Omental fat pad (tissue), 4 donors: ENCODE measurements around the gene TOX3. TPM values are rescaled to one million over a fixed set of nuclear protein-coding genes. Genes with fewer than 3 reads are reported as not detected.

Source experiments
- ATAC-seq: fragments of 150-250 bp; one replicate; pipeline ENCODE4 v1.9.1; 2016; ENCODE audit warnings: mild to moderate bottlenecking, moderate library complexity; ENCODE audit not compliant: low FRiP score
- DNase-seq: peaks from one replicate; pipeline ENCODE4 v3.0.0-alpha.2; 2019; ENCODE audit warnings: low spot score
- total RNA-seq, 4 donors: library from RNA; depleted of rRNA; stranded (reverse); fragments of >200 nt; gene quantifications; one replicate each; pipeline ENCODE4 v1.1.0, GENCODE V29; 2016
- TF ChIP-seq, protein P1 (sequence below), 3 donors: fragments of 450-650 bp; IDR thresholded peaks; one replicate each; pipeline ENCODE4 v1.5.1; 2016 to 2017; ENCODE audit warnings: antibody characterized with exemption in 3 of 3, mild to moderate bottlenecking in 3 of 3, moderate library complexity in 2 of 3

Gene TOX3
- total RNA-seq, 4 donors from 2014 or later = 1.0 TPM; not detected in 3

DNA sequence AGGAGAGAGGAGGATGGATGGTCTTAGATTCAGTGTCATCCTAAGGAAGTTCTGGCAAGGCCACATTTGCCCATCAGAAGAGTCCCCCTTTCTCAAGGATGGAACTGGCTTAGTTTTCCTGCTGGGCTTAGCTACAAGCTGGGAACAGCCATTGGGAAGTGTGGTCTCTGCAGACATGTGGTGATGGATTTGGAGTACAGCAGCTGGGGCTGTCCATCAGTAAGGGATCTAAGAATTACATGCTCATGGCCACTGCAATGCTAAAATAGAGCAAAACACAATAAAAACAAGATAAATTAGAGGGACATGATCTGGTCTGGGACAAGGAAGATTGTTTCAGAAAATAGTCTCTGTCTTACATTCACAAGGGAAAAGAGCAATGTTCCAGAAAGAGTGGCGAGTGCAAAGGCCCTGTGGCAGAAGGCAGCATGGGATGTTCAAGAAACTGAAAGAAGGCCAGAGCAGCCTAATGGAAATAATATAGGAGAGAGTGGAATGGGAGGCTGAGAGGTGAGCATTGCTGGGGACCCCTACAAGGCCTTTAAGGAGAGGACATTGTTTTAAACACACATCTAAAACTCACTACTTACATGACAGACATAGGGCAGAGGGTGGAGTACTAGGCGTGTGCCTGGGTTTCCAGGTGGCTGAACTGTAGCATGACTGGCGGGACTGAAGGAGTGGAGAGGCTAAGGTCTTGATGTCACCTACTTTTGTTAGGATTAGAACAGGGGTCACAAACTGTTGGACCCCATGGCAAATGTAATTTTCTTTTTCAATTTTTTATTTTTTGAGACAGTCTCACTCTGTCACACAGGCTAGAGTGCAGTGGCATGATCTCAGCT lies 17.0 kb upstream of the TOX3 start:
- DNase-seq = no peak
- ATAC-seq = no peak
- TF ChIP-seq, protein P1, sequence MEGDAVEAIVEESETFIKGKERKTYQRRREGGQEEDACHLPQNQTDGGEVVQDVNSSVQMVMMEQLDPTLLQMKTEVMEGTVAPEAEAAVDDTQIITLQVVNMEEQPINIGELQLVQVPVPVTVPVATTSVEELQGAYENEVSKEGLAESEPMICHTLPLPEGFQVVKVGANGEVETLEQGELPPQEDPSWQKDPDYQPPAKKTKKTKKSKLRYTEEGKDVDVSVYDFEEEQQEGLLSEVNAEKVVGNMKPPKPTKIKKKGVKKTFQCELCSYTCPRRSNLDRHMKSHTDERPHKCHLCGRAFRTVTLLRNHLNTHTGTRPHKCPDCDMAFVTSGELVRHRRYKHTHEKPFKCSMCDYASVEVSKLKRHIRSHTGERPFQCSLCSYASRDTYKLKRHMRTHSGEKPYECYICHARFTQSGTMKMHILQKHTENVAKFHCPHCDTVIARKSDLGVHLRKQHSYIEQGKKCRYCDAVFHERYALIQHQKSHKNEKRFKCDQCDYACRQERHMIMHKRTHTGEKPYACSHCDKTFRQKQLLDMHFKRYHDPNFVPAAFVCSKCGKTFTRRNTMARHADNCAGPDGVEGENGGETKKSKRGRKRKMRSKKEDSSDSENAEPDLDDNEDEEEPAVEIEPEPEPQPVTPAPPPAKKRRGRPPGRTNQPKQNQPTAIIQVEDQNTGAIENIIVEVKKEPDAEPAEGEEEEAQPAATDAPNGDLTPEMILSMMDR (IDR thresholded peaks at IDR 0.05) = no peak

DNA sequence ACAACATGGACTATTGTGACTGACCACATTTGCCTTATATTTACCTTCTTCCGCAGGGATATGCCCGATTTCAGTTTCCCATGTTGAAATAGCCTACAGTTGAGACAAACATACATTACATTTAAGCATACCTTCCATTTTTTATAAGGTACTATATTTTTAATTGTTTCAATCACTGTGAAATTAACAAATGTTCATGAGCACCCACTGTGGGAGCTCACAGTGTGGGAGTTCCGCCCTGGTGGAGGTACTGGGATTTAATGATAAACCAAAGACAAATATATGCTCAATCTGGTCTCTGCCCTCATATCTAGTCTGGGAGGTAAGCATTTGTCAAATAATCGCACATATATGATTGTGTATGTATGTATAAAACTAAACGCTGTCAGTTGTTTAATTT lies 15.8 kb upstream of the TOX3 start:
- DNase-seq (no peak), ATAC-seq (no peak)
- TF ChIP-seq, protein P1 (IDR thresholded peaks at IDR 0.05) = no peak

DNA sequence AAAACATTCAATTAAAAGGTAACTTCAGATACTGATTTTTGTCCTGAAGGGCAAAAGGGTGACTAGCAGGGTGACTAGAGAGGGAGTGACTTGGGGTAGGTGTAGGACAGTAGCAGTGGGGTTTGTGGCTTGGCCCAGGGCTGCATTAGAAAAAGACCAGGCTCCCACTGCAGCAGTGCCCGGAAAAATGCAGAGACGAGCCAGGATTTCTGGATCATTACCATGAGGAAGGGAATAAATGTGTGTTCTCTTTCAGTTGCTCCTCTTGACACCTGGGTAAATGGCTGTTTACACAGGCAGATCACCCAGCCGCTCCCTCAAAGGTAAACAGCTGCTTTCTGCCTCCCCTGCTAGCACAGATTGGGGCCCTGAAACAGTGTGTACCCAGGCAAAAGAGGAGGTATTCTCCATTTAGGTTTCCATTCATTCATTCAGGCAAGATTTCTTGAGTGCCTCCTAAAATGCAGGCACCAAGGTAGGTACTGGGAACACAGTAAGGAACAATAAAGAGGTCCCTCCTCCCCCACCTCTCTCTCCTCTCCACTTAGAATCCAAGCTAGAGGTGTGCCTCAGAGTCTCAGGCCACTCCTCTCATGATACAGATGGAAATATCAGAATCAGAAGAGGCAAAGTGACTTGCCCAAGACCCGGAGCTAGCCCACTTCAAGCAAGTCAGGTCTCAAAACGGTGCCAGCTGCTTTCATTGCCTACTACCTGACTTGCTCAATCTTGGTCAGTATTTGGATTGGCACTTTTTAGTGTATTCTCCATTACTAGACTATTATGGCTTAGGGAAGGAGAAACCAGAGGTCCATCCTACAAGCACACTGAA lies 15.2 kb upstream of the TOX3 start:
- DNase-seq = no peak
- TF ChIP-seq, protein P1 (IDR thresholded peaks at IDR 0.05) = no peak
- no peak for ATAC-seq

DNA sequence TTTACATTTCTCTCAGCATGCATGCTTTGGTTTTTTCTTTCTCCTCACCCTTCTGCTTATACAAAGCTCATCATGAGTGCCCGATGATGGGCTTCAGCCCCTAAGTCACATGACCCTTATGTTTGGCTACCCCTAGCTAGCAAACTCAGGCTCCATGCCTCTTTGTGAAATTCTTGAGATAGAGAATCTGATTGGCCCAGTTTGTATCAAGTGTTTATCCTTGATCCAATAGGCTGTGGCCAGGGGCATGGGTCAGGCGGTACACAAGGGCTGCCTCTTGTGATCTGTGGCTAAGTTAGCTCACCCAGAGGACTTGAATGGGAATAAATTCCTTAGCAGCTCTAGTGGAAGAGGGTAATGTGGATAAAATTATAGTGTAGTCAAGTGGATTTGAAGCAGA lies 11.5 kb upstream of the TOX3 start:
- DNase-seq (no peak), ATAC-seq (no peak)
- TF ChIP-seq, protein P1 (IDR thresholded peaks at IDR 0.05) = no peak

DNA sequence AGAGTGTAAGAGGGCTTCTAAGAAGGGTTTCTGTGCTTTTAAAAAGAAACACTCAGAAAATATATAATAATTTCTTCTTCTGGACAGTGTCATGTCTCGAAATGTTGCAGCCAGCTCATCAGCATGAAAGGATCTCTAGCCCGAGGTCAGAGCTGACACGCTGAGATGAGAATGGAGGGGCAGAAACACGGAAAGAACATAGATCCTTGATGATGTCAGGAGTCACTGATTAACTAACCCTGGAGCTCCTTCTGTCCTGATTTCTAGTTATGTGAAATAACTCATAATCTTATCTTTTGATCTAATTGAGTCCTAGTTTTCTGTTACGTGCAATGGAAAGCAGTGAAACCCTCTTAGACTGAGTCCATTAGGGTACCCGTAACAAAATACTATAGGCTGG lies 10.3 kb upstream of the TOX3 start:
- ATAC-seq (no peak), DNase-seq (no peak)
- TF ChIP-seq, protein P1 (IDR thresholded peaks at IDR 0.05) = no peak

DNA sequence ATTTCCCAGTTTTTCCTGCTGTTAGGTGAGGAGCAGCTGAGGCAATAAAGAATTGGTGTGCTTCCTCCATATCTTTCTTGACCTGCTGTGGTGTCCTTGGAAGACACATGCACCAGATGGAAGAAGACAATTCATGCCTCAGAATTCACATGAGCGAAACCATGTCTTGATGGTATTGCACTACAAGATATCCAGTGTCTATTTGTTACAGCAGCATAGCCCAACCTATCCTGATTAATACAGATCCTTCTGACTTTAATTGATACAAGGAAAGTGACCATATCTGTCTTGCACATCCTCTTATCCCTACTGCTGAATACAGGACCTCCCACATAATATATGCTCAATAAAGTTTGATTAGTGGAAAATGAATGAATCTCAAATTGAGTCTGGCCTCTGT lies 9.1 kb upstream of the TOX3 start:
- ATAC-seq (no peak), DNase-seq (no peak)
- TF ChIP-seq, protein P1 (IDR thresholded peaks at IDR 0.05) = no peak
